ENCODE data around the gene DGKZ. TPM values are rescaled to one million over a fixed set of nuclear protein-coding genes. Genes with fewer than 3 reads are reported as not detected.

DGKZ gene
- total RNA-seq, 1 donor from 2014 or later: 127 TPM

- Mint-ChIP-seq H3K27ac (ENCODE audit: unreplicated experiment) (no peak overlapping the region), H3K4me3 (ENCODE audit: unreplicated experiment) (no peak overlapping the region), H3K27me3 (ENCODE audit: unreplicated experiment) (peaks cover 11% of the 10 kb centered on the region), H3K36me3 (ENCODE audit: low read depth, unreplicated experiment) (peaks cover 8% of the 10 kb centered on the region), H3K4me1 (ENCODE audit: unreplicated experiment) (peaks cover 21% of the 10 kb centered on the region), H3K9me3 (ENCODE audit: unreplicated experiment) (no peaks in the 10 kb centered on the region)
- peak; percentile 98 for TF ChIP-seq CTCF (IDR thresholded peaks at IDR 0.05; ENCODE audit: unreplicated experiment)
- DNase-seq (ENCODE audit: low spot score): peak; percentile 83
These were observed 32.1 kb upstream of the DGKZ start for GRCh38 chr11:46315033-46315738.

- DNase-seq (ENCODE audit: low spot score): no peak
- Mint-ChIP-seq H3K27ac (ENCODE audit: unreplicated experiment) (no peak overlapping the region), H3K27me3 (ENCODE audit: unreplicated experiment) (peaks cover 11% of the 10 kb centered on the region), H3K36me3 (ENCODE audit: low read depth, unreplicated experiment) (peaks cover 13% of the 10 kb centered on the region), H3K4me1 (ENCODE audit: unreplicated experiment) (peaks cover 24% of the 10 kb centered on the region), H3K4me3 (ENCODE audit: unreplicated experiment) (no peak overlapping the region), H3K9me3 (ENCODE audit: unreplicated experiment) (no peaks in the 10 kb centered on the region)
- no peak for TF ChIP-seq CTCF (IDR thresholded peaks at IDR 0.05; ENCODE audit: unreplicated experiment)
These were observed 31.3 kb upstream of the DGKZ start for GRCh38 chr11:46315783-46316563.

- Mint-ChIP-seq H3K4me1 (ENCODE audit: unreplicated experiment) (peaks cover 27% of the 10 kb centered on the region), H3K36me3 (ENCODE audit: low read depth, unreplicated experiment) (peaks cover 27% of the 10 kb centered on the region), H3K27ac (ENCODE audit: unreplicated experiment) (peak overlapping the region; percentile 77), H3K4me3 (ENCODE audit: unreplicated experiment) (peak overlapping the region; percentile 52), H3K27me3 (ENCODE audit: unreplicated experiment) (peaks cover 11% of the 10 kb centered on the region), H3K9me3 (ENCODE audit: unreplicated experiment) (no peaks in the 10 kb centered on the region)
- no peak for DNase-seq (ENCODE audit: low spot score)
- TF ChIP-seq CTCF (IDR thresholded peaks at IDR 0.05; ENCODE audit: unreplicated experiment): no peak
These were observed 28.2 kb upstream of the DGKZ start for GRCh38 chr11:46319074-46319453.

GRCh38 chr11:46321757-46322156 lies 25.5 kb upstream of the DGKZ start:
- Mint-ChIP-seq H3K4me1 (ENCODE audit: unreplicated experiment) (peaks cover 31% of the 10 kb centered on the region), H3K9me3 (ENCODE audit: unreplicated experiment) (no peaks in the 10 kb centered on the region), H3K27me3 (ENCODE audit: unreplicated experiment) (peaks cover 11% of the 10 kb centered on the region), H3K27ac (ENCODE audit: unreplicated experiment) (peak overlapping the region; percentile 46), H3K4me3 (ENCODE audit: unreplicated experiment) (no peak overlapping the region), H3K36me3 (ENCODE audit: low read depth, unreplicated experiment) (peaks cover 24% of the 10 kb centered on the region)
- no peak for DNase-seq (ENCODE audit: low spot score)
- no peak for TF ChIP-seq CTCF (IDR thresholded peaks at IDR 0.05; ENCODE audit: unreplicated experiment)

GRCh38 chr11:46322759-46323158 lies 24.5 kb upstream of the DGKZ start:
- peaks cover 9% of the 10 kb centered on the region for H3K27me3 Mint-ChIP-seq (ENCODE audit: unreplicated experiment)
- H3K36me3 Mint-ChIP-seq (ENCODE audit: low read depth, unreplicated experiment): peaks cover 24% of the 10 kb centered on the region
- H3K27ac Mint-ChIP-seq (ENCODE audit: unreplicated experiment): no peak overlapping the region
- no peak for DNase-seq (ENCODE audit: low spot score)
- H3K9me3 Mint-ChIP-seq (ENCODE audit: unreplicated experiment): no peaks in the 10 kb centered on the region
- TF ChIP-seq CTCF (IDR thresholded peaks at IDR 0.05; ENCODE audit: unreplicated experiment): peak; percentile 23
- H3K4me3 Mint-ChIP-seq (ENCODE audit: unreplicated experiment): no peak overlapping the region
- peaks cover 30% of the 10 kb centered on the region for H3K4me1 Mint-ChIP-seq (ENCODE audit: unreplicated experiment)

All from endothelial cell (in vitro differentiated cells).